MCF 10A (cell line): ENCODE measurements around the gene NPB. TPM values are rescaled to one million over a fixed set of nuclear protein-coding genes. Genes with fewer than 3 reads are reported as not detected.

Experiments
- BruUV-seq: library from RNA; stranded (reverse); fragments of 400-500 nt; replicated peaks from 2 replicates; lab custom pipeline; 2021; lab: Mats Ljungman, UMichigan
- CTCF ChIA-PET: fragments of 300-600 bp; sonication (Branson Sonifier 250); formaldehyde crosslinking; extraction: SDS; loops from one replicate; lab custom pipeline; 2021; ENCODE audit warnings: antibody characterized with exemption, inconsistent platforms; lab: Yijun Ruan, JAX
- POLR2A ChIA-PET: fragments of 300-600, 350-650 bp; sonication (Branson Sonifier 250); formaldehyde crosslinking; extraction: SDS; loops from one replicate; lab custom pipeline; 2020; ENCODE audit warnings: antibody characterized with exemption, inconsistent platforms; lab: Yijun Ruan, JAX
- DNase-seq: peaks from one replicate; pipeline ENCODE4 v3.0.0-alpha.2; 2018; ENCODE audit not compliant: unreplicated experiment
- H3K27ac Mint-ChIP-seq: one replicate; pipeline ENCODE4 v1.8.0; 2022; ENCODE audit warnings: mild to moderate bottlenecking, low read depth, mixed read lengths; ENCODE audit not compliant: unreplicated experiment
- H3K27me3 Mint-ChIP-seq: one replicate; pipeline ENCODE4 v1.8.0; 2022; ENCODE audit warnings: mixed read lengths; ENCODE audit not compliant: insufficient read depth, unreplicated experiment
- H3K36me3 Mint-ChIP-seq: one replicate; pipeline ENCODE4 v1.8.0; 2022; ENCODE audit warnings: mild to moderate bottlenecking, moderate library complexity, mixed read lengths; ENCODE audit not compliant: insufficient read depth, unreplicated experiment
- H3K4me1 Mint-ChIP-seq: one replicate; pipeline ENCODE4 v1.8.0; 2022; ENCODE audit warnings: mixed read lengths; ENCODE audit not compliant: insufficient read depth, unreplicated experiment
- H3K4me3 Mint-ChIP-seq: one replicate; pipeline ENCODE4 v1.8.0; 2022; ENCODE audit warnings: mild to moderate bottlenecking, moderate library complexity, mixed read lengths; ENCODE audit not compliant: unreplicated experiment
- H3K9me3 Mint-ChIP-seq: one replicate; pipeline ENCODE4 v1.8.0; 2022; ENCODE audit warnings: mixed read lengths; ENCODE audit not compliant: unreplicated experiment
- CTCF ChIP-seq: fragments of 200-600 bp; IDR thresholded peaks from one replicate; pipeline ENCODE4 v1.8.0; 2022; ENCODE audit warnings: antibody characterized with exemption, mild to moderate bottlenecking; ENCODE audit not compliant: unreplicated experiment
- intact Hi-C: fragments of 100-400 bp; cut with micrococcal nuclease; formaldehyde crosslinking; loops from 2 replicates; pipeline ENCODE4 v1.14.1; 2022
- total RNA-seq: library from RNA; stranded (reverse); gene quantifications from 2 replicates; pipeline ENCODE4 v1.2.3, GENCODE V29; 2022

Gene NPB
- total RNA-seq, 1 experiment from 2014 or later, result 0.28 TPM

DNA sequence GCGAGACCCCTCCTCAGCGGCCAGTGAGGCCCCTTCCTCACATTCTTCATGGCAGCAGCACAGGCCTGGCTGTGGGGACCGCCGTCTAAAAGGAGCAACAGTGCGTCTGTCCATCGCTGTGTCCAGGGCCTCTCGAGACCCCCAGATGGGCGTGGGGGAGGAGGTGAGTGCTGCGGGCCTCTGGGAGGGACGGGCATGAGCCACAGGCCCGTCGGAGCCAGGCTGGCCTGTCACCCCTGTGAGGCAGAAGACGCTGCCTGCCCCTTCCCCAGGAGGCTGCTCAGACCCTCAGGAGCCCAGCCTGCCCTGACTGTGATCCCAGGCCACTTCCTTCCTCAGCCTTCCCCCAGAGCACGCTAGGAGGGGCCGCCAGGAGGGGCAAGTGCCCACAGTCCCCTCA, 37.2 kb downstream of the NPB start:
- Mint-ChIP-seq H3K27me3 (no peaks in the 10 kb centered on the region), H3K27ac (no peak overlapping the region), H3K4me1 (peaks cover 7% of the 10 kb centered on the region), H3K9me3 (no peaks in the 10 kb centered on the region), H3K36me3 (peaks cover 1% of the 10 kb centered on the region), H3K4me3 (no peak overlapping the region)
- intact Hi-C loops, result no loop called here
- no peak for DNase-seq
- CTCF ChIA-PET, result no interaction called here
- no TSS peak for BruUV-seq
- TF ChIP-seq CTCF, result no peak
- POLR2A ChIA-PET, result interaction anchor here (0.7 kb wide), 1 partner anchor 9 kb away, joined by 3 read pairs; no protein-coding TSS in a partner anchor

DNA sequence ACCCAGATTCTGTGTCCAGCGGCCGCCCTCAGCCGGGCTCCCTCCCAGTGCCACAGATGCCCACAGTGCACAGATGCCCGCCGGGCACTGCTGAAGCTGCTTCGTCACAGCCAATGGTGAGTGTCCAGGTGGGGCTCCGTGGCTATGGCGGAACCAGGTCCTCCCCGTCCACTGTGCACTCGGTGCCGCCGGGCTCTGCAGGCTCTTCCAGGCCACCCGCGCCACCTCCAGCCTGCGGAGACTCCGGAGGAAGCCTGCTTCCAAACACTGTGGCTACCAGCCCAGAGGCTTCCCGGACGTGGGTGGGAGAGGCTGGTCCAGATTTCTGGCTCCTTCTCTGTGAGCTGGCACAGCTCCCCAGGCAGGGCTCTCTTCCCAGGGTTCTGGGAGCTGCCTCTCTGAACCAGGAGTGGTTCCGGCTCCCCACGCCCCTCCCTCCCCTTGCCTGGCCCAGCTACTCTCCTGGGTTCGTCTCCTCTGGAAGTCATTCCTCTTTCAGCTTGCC, 37.9 kb downstream of the NPB start:
- CTCF ChIA-PET, result interaction anchor here (0.5 kb wide), 1 partner anchor 19 kb away, joined by 4 read pairs; no protein-coding TSS in a partner anchor
- H3K4me1 Mint-ChIP-seq, result peaks cover 7% of the 10 kb centered on the region
- no peak overlapping the region for H3K27ac Mint-ChIP-seq
- DNase-seq, result no peak
- H3K27me3 Mint-ChIP-seq, result no peaks in the 10 kb centered on the region
- no peak overlapping the region for H3K4me3 Mint-ChIP-seq
- no TSS peak for BruUV-seq
- TF ChIP-seq CTCF, result no peak
- POLR2A ChIA-PET, result interaction anchor here (0.7 kb wide), 1 partner anchor 8 kb away, joined by 3 read pairs; no protein-coding TSS in a partner anchor
- H3K36me3 Mint-ChIP-seq, result no peaks in the 10 kb centered on the region
- no peaks in the 10 kb centered on the region for H3K9me3 Mint-ChIP-seq
- intact Hi-C loops, result no loop called here

DNA sequence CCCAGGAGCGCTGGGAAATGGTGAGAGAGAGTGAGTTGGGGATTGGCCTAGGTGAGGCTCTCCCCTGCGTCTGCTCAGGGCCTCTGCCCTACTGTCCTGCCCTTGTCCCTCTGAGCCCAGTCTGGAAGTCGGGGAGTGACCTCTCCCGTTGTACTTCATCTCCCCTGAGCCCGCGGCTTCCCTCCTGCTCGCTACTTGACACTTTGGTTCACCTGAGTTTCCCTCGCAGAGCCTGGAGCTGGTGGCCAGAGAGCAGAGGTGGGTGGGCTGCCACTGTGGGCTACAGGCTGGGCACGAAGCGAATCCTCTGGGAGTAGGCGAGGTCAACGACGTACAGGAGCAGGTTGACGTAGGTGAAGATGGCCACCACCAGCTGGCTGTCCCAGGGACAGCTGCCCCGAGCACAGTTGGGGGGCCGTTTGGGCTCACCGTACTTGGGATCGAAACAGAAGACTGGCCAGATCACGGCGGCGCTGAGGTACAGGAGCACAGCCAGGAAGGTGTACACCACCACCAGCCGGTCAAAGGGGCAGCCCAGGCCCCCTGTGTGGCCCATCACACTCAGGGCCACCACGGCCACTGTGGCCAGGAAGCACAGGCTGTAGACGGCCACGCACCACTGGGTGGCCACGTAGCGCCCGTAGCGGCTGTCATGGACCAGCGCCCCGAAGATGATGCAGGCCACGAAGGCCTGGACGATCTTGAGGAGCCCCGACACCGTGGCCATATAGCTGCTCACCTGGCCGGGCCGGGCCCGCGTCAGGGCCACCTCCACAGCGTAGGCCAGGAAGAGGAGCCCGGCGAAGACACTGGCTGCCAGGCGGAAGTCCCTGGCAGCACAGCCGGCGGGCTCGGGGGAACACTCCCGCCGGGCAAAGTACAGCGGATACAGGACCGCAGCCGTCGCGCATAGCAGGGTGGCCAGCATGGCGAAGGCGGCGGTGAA, 38.8 kb downstream of the NPB start:
- DNase-seq, result no peak
- ChIA-PET POLR2A (interaction anchor here (0.7 kb wide), 1 partner anchor 218 kb away, joined by 3 read pairs; no protein-coding TSS in a partner anchor), CTCF (no interaction called here)
- no TSS peak for BruUV-seq
- Mint-ChIP-seq H3K4me1 (peaks cover 4% of the 10 kb centered on the region), H3K27ac (no peak overlapping the region), H3K36me3 (no peaks in the 10 kb centered on the region), H3K4me3 (no peak overlapping the region), H3K27me3 (no peaks in the 10 kb centered on the region), H3K9me3 (no peaks in the 10 kb centered on the region)
- TF ChIP-seq CTCF, result no peak
- intact Hi-C loops, result no loop called here

DNA sequence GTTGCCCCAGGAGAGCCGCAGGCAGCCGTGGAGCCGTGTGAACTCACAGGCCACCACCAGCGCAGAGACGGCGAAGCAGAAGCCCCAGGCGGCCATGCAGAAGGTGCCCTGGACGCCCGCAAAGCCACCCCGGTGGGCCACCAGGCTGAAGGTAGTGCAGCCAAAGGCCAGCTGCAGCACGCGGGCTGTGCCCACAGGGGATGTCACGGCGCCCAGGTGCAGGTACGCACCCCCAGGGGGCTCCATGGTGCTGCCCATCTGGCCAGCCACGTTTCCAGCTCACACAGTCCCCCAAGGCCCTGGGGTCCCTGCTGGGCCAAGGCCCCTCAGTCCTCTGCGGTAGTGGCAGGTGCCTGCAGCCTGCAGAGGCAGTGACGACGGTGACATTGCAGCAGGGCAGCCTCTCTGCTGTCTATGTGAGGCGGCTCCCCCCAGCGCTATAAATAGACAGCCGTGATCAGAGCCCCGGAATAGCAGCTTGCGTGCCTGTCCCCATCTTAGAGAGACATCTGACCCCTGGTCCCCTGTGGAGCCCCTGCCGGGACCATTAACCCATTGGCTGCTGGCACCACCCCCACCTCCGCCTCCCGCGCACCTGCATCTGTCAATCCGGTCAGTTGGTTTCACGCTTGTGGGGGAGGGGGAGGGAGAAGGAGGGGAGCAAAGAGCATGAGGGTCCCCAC, 39.6 kb downstream of the NPB start:
- Mint-ChIP-seq H3K27ac (no peak overlapping the region), H3K4me3 (no peak overlapping the region), H3K27me3 (no peaks in the 10 kb centered on the region), H3K36me3 (no peaks in the 10 kb centered on the region), H3K4me1 (no peaks in the 10 kb centered on the region), H3K9me3 (no peaks in the 10 kb centered on the region)
- CTCF ChIA-PET, result no interaction called here
- BruUV-seq, result no TSS peak
- POLR2A ChIA-PET, result interaction anchor here (0.7 kb wide), 2 partner anchors 219 to 222 kb away, joined by 3 read pairs; no protein-coding TSS in a partner anchor
- intact Hi-C loops, result no loop called here
- DNase-seq, result no peak
- TF ChIP-seq CTCF, result no peak
